Measurements from ENCODE around the gene RAD9B. TPM values are rescaled to one million over a fixed set of nuclear protein-coding genes. Genes with fewer than 3 reads are reported as not detected.

Gene RAD9B
- total and polyA plus RNA-seq, 4 donors, result 0.57 to 2.2 (median 2.2) TPM; not detected in 1

DNA sequence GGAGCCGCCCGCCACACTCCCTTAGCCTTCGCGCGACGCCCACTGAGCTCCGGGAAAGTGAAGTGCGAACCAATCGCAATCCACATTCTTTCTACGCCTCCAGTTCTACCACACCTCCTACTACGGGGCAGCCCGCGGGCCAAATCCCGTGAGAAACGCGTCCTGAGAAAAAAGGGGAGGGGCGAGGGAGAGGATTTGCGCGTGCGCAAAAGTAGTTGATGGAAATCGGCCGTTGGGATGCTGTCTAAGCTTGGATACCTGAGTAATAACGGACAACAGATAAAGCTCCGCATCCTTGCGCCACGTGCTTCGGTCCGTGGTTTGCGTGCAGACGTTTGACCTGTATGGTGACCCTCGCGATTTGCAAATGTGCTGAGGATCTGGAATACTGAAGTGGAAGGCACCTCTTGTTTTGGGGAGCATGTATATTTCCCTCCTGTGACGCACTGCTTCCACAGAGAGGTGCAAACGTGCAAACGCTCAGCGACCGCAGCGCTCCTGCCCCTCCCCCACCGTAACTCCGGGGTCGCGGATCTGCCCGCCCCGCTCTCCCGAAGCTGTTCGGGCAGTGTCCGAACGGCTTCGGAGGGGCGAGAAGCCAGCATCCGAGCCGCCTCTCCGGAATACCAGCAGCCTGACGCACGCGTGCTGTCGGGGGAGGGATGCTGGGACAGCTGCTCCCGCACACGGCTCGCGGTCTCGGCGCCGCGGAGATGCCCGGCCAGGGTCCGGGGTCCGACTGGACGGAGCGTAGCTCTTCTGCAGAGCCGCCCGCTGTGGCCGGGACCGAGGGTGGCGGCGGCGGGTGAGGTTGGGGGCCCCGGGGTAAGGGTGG, 33.7 kb upstream of the RAD9B start, which contains the start of the genes FAM216A and GPN3:
Gene FAM216A, plus strand, starts transcription at position 632 of the 835 bp plus-strand sequence. Its CDS starts 31 bp downstream, at position 663.
Gene GPN3, minus strand, starts transcription at position 44 of the 835 bp plus-strand sequence. CDS start 54 bp downstream, outside the sequence.
- peak within 1 kb of the TSS; percentile 66 to 86 for H3K4me3 ChIP-seq (ENCODE audit: low read length in 2 of 2)
- intact Hi-C loops (cut with DNase I), result loop anchor here (2.0 to 5.0 kb wide), 3 partner anchors 34 to 134 kb away; partner anchors contain the start of genes RAD9B (in 2 of the 2) and VPS29 (in 2 of the 2)
- H3K9me3 ChIP-seq (ENCODE audit: control insufficient read depth, low read length), result no peaks in the 10 kb centered on the region
- peak within 1 kb of the TSS; percentile 5 to 68 for H3K27ac ChIP-seq (ENCODE audit: low read depth in 1 of 2, low read length in 2 of 2)
- no peaks in the 10 kb centered on the region for H3K27me3 ChIP-seq (ENCODE audit: control insufficient read depth in 1 of 2, insufficient read depth in 2 of 2, low read length in 1 of 2)
- H3K4me1 ChIP-seq (ENCODE audit: control insufficient read depth in 1 of 2, insufficient read depth in 2 of 2, low read length in 2 of 2), result no peaks in the 10 kb centered on the region
- ATAC-seq (ENCODE audit: low FRiP score), result peak; percentile 96
- peak; percentile 97 to 98 for DNase-seq
- H3K36me3 ChIP-seq (ENCODE audit: control insufficient read depth in 1 of 2, insufficient read depth in 2 of 2, low read length in 1 of 2), result no peaks in the 10 kb centered on the region
- WGBS, 2 donors, result 0% methylated on average over 67 to 78 of the region's 78 CpGs

DNA sequence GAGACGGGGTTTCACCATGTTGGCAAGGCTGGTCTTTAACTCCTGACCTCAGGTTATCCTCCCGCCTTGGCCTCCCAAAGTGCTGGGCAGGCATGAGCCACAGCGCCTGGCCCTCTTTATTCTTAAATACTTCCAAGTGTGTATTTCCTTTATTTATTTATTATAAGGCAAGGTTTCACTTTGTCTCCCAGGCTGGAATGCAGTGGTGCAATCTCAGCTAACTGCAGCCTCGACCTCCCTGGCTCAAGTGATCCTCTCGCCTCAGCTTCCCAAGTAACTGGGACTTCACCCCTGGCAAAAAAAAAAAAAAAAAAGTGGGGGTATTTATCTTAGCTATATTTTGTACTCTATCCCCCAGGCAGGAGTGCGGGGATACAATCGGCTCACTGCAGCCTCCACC, 26.7 kb upstream of the RAD9B start:
- H3K4me3 ChIP-seq (ENCODE audit: low read length in 2 of 2), result no peak overlapping the region
- no peaks in the 10 kb centered on the region for H3K4me1 ChIP-seq (ENCODE audit: control insufficient read depth in 1 of 2, insufficient read depth in 2 of 2, low read length in 2 of 2)
- 94 to 96% methylated on average over 7 of the region's 7 CpGs for WGBS, 2 donors
- intact Hi-C loops (cut with DNase I), result no loop called here
- H3K36me3 ChIP-seq (ENCODE audit: control insufficient read depth in 1 of 2, insufficient read depth in 2 of 2, low read length in 1 of 2), result peaks cover 0 to 1% of the 10 kb centered on the region in 2 donors
- ATAC-seq (ENCODE audit: low FRiP score), result no peak
- DNase-seq, result no peak
- no peaks in the 10 kb centered on the region for H3K9me3 ChIP-seq (ENCODE audit: control insufficient read depth, low read length)
- H3K27me3 ChIP-seq (ENCODE audit: control insufficient read depth in 1 of 2, insufficient read depth in 2 of 2, low read length in 1 of 2), result no peaks in the 10 kb centered on the region
- no peak overlapping the region for H3K27ac ChIP-seq (ENCODE audit: low read depth in 1 of 2, low read length in 2 of 2)

DNA sequence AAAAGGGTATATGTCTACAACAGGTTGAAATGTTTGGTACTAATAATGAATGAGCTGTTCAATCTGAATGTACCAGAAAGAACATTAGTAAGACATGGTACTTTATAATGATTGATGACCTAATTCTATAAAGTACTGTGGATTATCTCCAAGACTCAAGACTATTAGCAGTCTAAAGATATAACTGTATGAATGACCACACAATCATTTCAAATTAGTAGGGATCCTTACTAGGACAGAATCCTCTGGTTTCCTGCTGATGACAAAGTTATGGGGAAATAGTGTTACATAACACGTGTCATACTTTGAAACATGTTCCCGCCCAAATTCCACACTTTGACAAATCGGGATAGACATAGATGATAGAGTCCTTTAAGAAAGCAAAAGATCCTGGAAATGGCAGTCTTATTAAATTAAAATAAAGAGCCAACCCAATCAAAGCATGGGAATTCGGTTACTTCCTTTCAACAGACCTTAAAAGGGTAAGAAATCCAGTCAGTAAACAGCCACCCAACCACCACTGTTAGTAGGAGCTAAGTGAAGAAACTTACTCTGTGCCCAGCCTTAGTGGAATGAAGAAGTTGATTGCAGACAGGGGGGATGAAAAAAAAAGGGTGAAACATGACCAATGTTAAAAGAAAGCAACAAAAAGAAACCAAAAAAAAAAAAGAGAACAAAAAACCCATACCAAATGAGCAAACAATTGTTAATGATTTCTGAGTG, 3.0 kb upstream of the RAD9B start:
- no peak for DNase-seq
- no peaks in the 10 kb centered on the region for H3K27me3 ChIP-seq (ENCODE audit: control insufficient read depth in 1 of 2, insufficient read depth in 2 of 2, low read length in 1 of 2)
- H3K4me3 ChIP-seq (ENCODE audit: low read length in 2 of 2), result no peak overlapping the region
- no peak overlapping the region for H3K27ac ChIP-seq (ENCODE audit: low read depth in 1 of 2, low read length in 2 of 2)
- H3K9me3 ChIP-seq (ENCODE audit: control insufficient read depth, low read length), result no peaks in the 10 kb centered on the region
- peaks cover 0 to 6% of the 10 kb centered on the region in 2 donors for H3K4me1 ChIP-seq (ENCODE audit: control insufficient read depth in 1 of 2, insufficient read depth in 2 of 2, low read length in 2 of 2)
- H3K36me3 ChIP-seq (ENCODE audit: control insufficient read depth in 1 of 2, insufficient read depth in 2 of 2, low read length in 1 of 2), result no peaks in the 10 kb centered on the region
- no peak for ATAC-seq (ENCODE audit: low FRiP score)
- 47 to 54% methylated on average over 4 of the region's 4 CpGs for WGBS, 2 donors
- intact Hi-C loops (cut with DNase I), result no loop called here

DNA sequence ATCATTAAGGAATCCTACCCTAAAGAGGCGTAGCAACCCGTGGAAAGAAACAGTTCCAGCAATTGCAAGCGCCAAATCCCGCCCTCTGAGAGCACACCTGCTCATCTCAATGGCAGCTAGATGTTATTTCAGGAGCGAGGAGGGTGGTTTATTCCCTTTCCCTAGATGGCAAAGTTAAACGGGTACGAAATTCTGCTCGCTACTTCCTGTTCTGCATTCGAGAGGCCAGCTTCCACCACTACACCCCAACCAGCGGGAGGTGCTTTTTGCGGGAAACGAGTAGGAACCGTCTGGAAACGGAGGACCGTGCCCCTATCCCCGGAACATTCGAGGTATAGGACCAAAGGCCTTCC, 756 bp upstream of the RAD9B start:
- no peaks in the 10 kb centered on the region for H3K27me3 ChIP-seq (ENCODE audit: control insufficient read depth in 1 of 2, insufficient read depth in 2 of 2, low read length in 1 of 2)
- H3K4me1 ChIP-seq (ENCODE audit: control insufficient read depth in 1 of 2, insufficient read depth in 2 of 2, low read length in 2 of 2), result peaks cover 0 to 6% of the 10 kb centered on the region in 2 donors
- intact Hi-C loops (cut with DNase I), result loop anchor here (5.0 kb wide), 2 partner anchors 34 to 81 kb away; partner anchors contain the start of genes FAM216A (in 1 of the 2), GPN3 (in 1 of the 2) and PPTC7 (in 1 of the 2)
- peak overlapping the region; percentile 69 to 87 for H3K27ac ChIP-seq (ENCODE audit: low read depth in 1 of 2, low read length in 2 of 2)
- H3K4me3 ChIP-seq (ENCODE audit: low read length in 2 of 2), result peak overlapping the region; percentile 73 to 85
- H3K36me3 ChIP-seq (ENCODE audit: control insufficient read depth in 1 of 2, insufficient read depth in 2 of 2, low read length in 1 of 2), result no peaks in the 10 kb centered on the region
- DNase-seq (peak in 1 of 2 donors; percentile 46), ATAC-seq (ENCODE audit: low FRiP score) (no peak)
- H3K9me3 ChIP-seq (ENCODE audit: control insufficient read depth, low read length), result no peaks in the 10 kb centered on the region
- 0% methylated on average over 17 of the region's 17 CpGs for WGBS, 2 donors

DNA sequence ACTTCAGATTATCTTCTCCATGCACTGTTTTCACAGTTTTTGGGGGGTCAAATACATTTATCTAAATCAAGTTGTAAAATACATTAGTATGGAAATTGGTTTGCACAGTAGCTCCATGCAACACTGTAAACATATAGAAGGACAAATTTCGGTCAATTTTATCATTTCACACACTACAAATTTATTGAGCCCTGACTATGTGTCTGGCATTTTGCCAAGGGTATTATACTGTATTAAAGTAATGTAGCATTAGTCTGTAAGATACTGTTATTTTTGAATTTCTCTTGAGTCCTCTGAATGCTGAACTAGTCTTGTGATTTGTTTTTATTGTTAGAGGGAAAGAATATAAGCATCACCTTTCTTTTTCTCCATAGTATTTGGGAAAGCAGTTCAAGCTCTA, 1.3 kb downstream of the RAD9B start:
- Histone ChIP-seq H3K4me3 (ENCODE audit: low read length in 2 of 2) (no peak overlapping the region), H3K4me1 (ENCODE audit: control insufficient read depth in 1 of 2, insufficient read depth in 2 of 2, low read length in 2 of 2) (peaks cover 0 to 6% of the 10 kb centered on the region in 2 donors), H3K27me3 (ENCODE audit: control insufficient read depth in 1 of 2, insufficient read depth in 2 of 2, low read length in 1 of 2) (no peaks in the 10 kb centered on the region), H3K9me3 (ENCODE audit: control insufficient read depth, low read length) (no peaks in the 10 kb centered on the region), H3K27ac (ENCODE audit: low read depth in 1 of 2, low read length in 2 of 2) (no peak overlapping the region), H3K36me3 (ENCODE audit: control insufficient read depth in 1 of 2, insufficient read depth in 2 of 2, low read length in 1 of 2) (no peaks in the 10 kb centered on the region)
- intact Hi-C loops (cut with DNase I), result loop anchor here (2.0 to 5.0 kb wide), 3 partner anchors 35 to 79 kb away; partner anchors contain the start of genes FAM216A (in 2 of the 2), GPN3 (in 2 of the 2) and PPTC7 (in 1 of the 2)
- ATAC-seq (ENCODE audit: low FRiP score) (no peak), DNase-seq (no peak)
- 42 to 65% methylated on average over 1 of the region's 1 CpG for WGBS, 2 donors

DNA sequence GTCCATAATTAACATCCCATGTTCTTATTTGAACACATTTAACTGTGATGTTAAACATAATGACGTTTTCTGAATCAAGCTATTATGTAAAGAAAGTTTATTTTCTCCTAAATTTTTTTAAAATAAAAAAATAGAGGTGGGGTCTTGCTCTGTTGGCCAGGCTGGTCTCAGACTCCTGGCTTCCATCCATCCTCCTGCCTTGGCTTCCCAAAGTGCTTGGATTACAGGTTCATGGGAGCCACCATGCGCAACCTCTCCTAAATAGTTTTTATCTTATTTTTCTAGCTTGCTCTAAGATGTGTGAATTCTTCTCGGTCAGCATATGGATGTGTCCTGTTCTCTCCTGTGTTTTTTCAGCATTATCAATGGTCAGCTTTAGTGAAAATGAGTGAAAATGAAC, 3.2 kb downstream of the RAD9B start:
- Histone ChIP-seq H3K27me3 (ENCODE audit: control insufficient read depth in 1 of 2, insufficient read depth in 2 of 2, low read length in 1 of 2) (no peaks in the 10 kb centered on the region), H3K27ac (ENCODE audit: low read depth in 1 of 2, low read length in 2 of 2) (no peak overlapping the region), H3K4me1 (ENCODE audit: control insufficient read depth in 1 of 2, insufficient read depth in 2 of 2, low read length in 2 of 2) (peaks cover 0 to 6% of the 10 kb centered on the region in 2 donors), H3K9me3 (ENCODE audit: control insufficient read depth, low read length) (no peaks in the 10 kb centered on the region), H3K36me3 (ENCODE audit: control insufficient read depth in 1 of 2, insufficient read depth in 2 of 2, low read length in 1 of 2) (no peaks in the 10 kb centered on the region), H3K4me3 (ENCODE audit: low read length in 2 of 2) (no peak overlapping the region)
- intact Hi-C loops (cut with DNase I), result no loop called here
- ATAC-seq (ENCODE audit: low FRiP score), result no peak
- DNase-seq, result no peak
- WGBS, 2 donors, result 72 to 73% methylated on average over 3 of the region's 3 CpGs

DNA sequence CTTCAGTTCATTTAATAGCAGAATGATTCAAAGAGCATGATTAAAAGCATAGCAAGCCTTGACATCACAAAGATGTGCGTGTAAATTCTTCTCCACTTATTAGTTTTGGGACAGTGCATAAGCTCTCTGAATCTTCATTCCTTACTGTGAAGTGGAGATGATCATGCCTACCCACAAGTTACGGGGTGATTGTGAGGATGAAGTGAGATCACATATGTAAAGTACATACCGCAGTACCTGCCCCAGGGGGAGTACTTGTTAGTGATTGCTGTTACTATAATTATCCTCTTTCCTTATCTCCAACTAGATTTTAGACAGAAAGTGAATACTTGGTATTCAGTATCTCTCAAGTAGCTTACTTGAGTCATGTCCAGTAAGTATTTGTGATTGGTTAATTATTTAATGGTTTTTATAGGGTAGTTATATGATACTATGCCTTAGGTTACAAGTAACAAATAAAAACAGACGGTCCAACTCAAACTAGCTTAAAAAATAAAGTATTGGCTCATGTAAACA, 6.0 kb downstream of the RAD9B start:
- intact Hi-C loops (cut with DNase I), result no loop called here
- no peaks in the 10 kb centered on the region for H3K9me3 ChIP-seq (ENCODE audit: control insufficient read depth, low read length)
- H3K27me3 ChIP-seq (ENCODE audit: control insufficient read depth in 1 of 2, insufficient read depth in 2 of 2, low read length in 1 of 2), result no peaks in the 10 kb centered on the region
- H3K36me3 ChIP-seq (ENCODE audit: control insufficient read depth in 1 of 2, insufficient read depth in 2 of 2, low read length in 1 of 2), result no peaks in the 10 kb centered on the region
- H3K27ac ChIP-seq (ENCODE audit: low read depth in 1 of 2, low read length in 2 of 2), result no peak overlapping the region
- no peak overlapping the region for H3K4me3 ChIP-seq (ENCODE audit: low read length in 2 of 2)
- ATAC-seq (ENCODE audit: low FRiP score) (no peak), DNase-seq (no peak)
- 88 to 90% methylated on average over 4 of the region's 4 CpGs for WGBS, 2 donors
- H3K4me1 ChIP-seq (ENCODE audit: control insufficient read depth in 1 of 2, insufficient read depth in 2 of 2, low read length in 2 of 2), result no peaks in the 10 kb centered on the region

DNA sequence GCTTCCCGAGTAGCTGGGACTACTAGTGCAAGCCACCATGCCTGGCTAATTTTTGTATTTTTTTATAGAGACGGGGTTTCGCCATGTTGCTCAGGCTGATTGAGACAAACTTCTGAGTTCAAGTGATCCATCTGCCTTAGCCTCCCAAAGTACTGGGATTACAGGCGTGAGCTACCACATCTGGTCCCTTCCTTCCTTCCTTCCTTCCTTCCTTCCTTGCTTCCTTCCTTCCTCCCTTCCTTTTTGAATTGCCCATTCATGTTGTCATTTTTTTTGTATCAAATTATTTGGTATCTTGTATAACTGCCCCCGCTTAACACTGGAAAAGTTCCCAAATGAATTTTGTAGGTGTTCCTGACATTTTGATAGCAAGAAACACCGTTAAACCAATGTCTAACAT, 11.7 kb downstream of the RAD9B start:
- no peak for ATAC-seq (ENCODE audit: low FRiP score)

More for the DNA sequence above, 11.7 kb downstream of the RAD9B start:
- Histone ChIP-seq H3K4me1 (ENCODE audit: control insufficient read depth in 1 of 2, insufficient read depth in 2 of 2, low read length in 2 of 2) (no peaks in the 10 kb centered on the region), H3K4me3 (ENCODE audit: low read length in 2 of 2) (no peak overlapping the region), H3K27me3 (ENCODE audit: control insufficient read depth in 1 of 2, insufficient read depth in 2 of 2, low read length in 1 of 2) (no peaks in the 10 kb centered on the region), H3K27ac (ENCODE audit: low read depth in 1 of 2, low read length in 2 of 2) (no peak overlapping the region), H3K36me3 (ENCODE audit: control insufficient read depth in 1 of 2, insufficient read depth in 2 of 2, low read length in 1 of 2) (no peaks in the 10 kb centered on the region), H3K9me3 (ENCODE audit: control insufficient read depth, low read length) (no peaks in the 10 kb centered on the region)
- WGBS, 2 donors, result 62 to 78% methylated on average over 6 of the region's 6 CpGs
- no peak for DNase-seq
- intact Hi-C loops (cut with DNase I), result loop anchor here (2.0 to 5.0 kb wide), 2 partner anchors 88 to 375 kb away; no protein-coding TSS in a partner anchor

Measured in aorta (tissue), 5 donors.